HL-60 (cell line): ENCODE data around the gene STKLD1.

Experiments
- CTCF ChIP-seq: IDR thresholded peaks from one replicate; pipeline ENCODE4 v1.5.1; 2011; ENCODE audit warnings: low read length, control low read depth, inconsistent platforms; ENCODE audit not compliant: insufficient read depth
- POLR2AphosphoS5 ChIP-seq: IDR thresholded peaks from 2 replicates; pipeline ENCODE4 v1.6.1; 2012; ENCODE audit warnings: low read depth

GRCh38 chr9:133443982-133444381, 67.8 kb downstream of the STKLD1 start:
- TF ChIP-seq CTCF = no peak
- TF ChIP-seq POLR2AphosphoS5 = no peak
